ENCODE results near the gene SULT1B1. TPM values are rescaled to one million over a fixed set of nuclear protein-coding genes. Genes with fewer than 3 reads are reported as not detected.

Gene SULT1B1
- total RNA-seq, 1 experiment from 2014 or later, result 0.04 TPM

DNA sequence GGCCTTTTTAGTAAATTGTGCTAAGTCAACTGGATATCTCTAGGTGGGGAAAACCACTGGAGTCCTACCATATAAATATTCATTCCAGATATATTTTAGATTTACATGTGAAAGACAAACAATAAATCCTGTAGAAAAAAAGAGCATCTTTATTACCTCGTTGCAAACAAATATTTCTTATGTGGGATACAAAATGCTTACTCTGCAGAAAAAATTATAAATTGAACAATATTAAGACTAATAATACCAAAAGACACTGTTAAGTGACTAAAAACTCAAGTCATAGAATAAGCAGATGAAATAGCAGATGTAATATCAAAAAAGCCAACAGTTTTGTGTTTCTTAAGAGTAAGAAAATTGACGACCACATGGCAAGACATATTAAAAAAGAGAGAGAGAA, 43.8 kb downstream of the SULT1B1 start (continued):
- TF ChIP-seq, protein P1, sequence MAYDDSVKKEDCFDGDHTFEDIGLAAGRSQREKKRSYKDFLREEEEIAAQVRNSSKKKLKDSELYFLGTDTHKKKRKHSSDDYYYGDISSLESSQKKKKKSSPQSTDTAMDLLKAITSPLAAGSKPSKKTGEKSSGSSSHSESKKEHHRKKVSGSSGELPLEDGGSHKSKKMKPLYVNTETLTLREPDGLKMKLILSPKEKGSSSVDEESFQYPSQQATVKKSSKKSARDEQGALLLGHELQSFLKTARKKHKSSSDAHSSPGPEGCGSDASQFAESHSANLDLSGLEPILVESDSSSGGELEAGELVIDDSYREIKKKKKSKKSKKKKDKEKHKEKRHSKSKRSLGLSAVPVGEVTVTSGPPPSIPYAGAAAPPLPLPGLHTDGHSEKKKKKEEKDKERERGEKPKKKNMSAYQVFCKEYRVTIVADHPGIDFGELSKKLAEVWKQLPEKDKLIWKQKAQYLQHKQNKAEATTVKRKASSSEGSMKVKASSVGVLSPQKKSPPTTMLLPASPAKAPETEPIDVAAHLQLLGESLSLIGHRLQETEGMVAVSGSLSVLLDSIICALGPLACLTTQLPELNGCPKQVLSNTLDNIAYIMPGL (CRISPR knock-in tag; IDR thresholded peaks at IDR 0.05), result no peak
- TF ChIP-seq IRF2 (CRISPR knock-in tag; IDR thresholded peaks at IDR 0.05; ENCODE audit: borderline replicate concordance, low read depth) (no peak), CBFB (CRISPR knock-in tag; IDR thresholded peaks at IDR 0.05; ENCODE audit: low read depth) (no peak)
- TF ChIP-seq, protein P2, sequence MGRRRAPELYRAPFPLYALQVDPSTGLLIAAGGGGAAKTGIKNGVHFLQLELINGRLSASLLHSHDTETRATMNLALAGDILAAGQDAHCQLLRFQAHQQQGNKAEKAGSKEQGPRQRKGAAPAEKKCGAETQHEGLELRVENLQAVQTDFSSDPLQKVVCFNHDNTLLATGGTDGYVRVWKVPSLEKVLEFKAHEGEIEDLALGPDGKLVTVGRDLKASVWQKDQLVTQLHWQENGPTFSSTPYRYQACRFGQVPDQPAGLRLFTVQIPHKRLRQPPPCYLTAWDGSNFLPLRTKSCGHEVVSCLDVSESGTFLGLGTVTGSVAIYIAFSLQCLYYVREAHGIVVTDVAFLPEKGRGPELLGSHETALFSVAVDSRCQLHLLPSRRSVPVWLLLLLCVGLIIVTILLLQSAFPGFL (CRISPR knock-in tag; IDR thresholded peaks at IDR 0.05; ENCODE audit: borderline replicate concordance), result no peak
- TF ChIP-seq, protein P3, sequence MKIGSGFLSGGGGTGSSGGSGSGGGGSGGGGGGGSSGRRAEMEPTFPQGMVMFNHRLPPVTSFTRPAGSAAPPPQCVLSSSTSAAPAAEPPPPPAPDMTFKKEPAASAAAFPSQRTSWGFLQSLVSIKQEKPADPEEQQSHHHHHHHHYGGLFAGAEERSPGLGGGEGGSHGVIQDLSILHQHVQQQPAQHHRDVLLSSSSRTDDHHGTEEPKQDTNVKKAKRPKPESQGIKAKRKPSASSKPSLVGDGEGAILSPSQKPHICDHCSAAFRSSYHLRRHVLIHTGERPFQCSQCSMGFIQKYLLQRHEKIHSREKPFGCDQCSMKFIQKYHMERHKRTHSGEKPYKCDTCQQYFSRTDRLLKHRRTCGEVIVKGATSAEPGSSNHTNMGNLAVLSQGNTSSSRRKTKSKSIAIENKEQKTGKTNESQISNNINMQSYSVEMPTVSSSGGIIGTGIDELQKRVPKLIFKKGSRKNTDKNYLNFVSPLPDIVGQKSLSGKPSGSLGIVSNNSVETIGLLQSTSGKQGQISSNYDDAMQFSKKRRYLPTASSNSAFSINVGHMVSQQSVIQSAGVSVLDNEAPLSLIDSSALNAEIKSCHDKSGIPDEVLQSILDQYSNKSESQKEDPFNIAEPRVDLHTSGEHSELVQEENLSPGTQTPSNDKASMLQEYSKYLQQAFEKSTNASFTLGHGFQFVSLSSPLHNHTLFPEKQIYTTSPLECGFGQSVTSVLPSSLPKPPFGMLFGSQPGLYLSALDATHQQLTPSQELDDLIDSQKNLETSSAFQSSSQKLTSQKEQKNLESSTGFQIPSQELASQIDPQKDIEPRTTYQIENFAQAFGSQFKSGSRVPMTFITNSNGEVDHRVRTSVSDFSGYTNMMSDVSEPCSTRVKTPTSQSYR (CRISPR knock-in tag; IDR thresholded peaks at IDR 0.05), result no peak
- TF ChIP-seq, protein P4, sequence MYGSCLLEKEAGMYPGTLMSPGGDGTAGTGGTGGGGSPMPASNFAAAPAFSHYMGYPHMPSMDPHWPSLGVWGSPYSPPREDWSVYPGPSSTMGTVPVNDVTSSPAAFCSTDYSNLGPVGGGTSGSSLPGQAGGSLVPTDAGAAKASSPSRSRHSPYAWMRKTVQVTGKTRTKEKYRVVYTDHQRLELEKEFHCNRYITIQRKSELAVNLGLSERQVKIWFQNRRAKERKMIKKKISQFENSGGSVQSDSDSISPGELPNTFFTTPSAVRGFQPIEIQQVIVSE (CRISPR knock-in tag; IDR thresholded peaks at IDR 0.05; ENCODE audit: borderline replicate concordance), result no peak
- TF ChIP-seq, protein P5, sequence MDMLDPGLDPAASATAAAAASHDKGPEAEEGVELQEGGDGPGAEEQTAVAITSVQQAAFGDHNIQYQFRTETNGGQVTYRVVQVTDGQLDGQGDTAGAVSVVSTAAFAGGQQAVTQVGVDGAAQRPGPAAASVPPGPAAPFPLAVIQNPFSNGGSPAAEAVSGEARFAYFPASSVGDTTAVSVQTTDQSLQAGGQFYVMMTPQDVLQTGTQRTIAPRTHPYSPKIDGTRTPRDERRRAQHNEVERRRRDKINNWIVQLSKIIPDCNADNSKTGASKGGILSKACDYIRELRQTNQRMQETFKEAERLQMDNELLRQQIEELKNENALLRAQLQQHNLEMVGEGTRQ (CRISPR knock-in tag; IDR thresholded peaks at IDR 0.05), result no peak

DNA sequence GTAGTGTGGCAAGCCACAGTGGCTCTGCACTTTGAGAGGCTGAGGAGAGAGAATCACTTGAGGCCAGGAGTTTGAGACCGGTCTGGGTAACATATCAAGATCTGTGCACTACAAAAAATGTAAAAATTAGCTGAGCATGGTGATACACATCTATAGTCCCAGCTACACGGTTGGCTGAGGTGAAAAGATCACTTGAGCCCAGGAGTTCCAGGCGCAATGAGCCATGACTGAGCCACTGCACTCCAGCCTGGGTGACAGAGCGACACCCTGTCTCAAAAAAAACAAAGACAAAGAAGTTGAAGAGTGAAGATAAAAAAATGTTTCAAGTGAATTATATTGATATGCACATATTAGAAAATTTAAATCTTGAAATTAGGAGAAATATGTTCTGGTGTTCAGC, 46.3 kb downstream of the SULT1B1 start:
- H3K4me3 Mint-ChIP-seq, result no peak overlapping the region
- H3K36me3 Mint-ChIP-seq, result peaks cover 16% of the 10 kb centered on the region
- peaks cover 28% of the 10 kb centered on the region for H3K9me3 Mint-ChIP-seq
- no peak for ATAC-seq
- POLR2A ChIA-PET, result no interaction called here
- H3K27ac Mint-ChIP-seq, result no peak overlapping the region
- CTCF ChIA-PET, result no interaction called here
- H3K4me1 Mint-ChIP-seq, result peaks cover 11% of the 10 kb centered on the region
- H3K27me3 Mint-ChIP-seq (ENCODE audit: low read depth), result no peaks in the 10 kb centered on the region
- DNase-seq (ENCODE audit: low spot score), result no peak
- TF ChIP-seq, protein P6, sequence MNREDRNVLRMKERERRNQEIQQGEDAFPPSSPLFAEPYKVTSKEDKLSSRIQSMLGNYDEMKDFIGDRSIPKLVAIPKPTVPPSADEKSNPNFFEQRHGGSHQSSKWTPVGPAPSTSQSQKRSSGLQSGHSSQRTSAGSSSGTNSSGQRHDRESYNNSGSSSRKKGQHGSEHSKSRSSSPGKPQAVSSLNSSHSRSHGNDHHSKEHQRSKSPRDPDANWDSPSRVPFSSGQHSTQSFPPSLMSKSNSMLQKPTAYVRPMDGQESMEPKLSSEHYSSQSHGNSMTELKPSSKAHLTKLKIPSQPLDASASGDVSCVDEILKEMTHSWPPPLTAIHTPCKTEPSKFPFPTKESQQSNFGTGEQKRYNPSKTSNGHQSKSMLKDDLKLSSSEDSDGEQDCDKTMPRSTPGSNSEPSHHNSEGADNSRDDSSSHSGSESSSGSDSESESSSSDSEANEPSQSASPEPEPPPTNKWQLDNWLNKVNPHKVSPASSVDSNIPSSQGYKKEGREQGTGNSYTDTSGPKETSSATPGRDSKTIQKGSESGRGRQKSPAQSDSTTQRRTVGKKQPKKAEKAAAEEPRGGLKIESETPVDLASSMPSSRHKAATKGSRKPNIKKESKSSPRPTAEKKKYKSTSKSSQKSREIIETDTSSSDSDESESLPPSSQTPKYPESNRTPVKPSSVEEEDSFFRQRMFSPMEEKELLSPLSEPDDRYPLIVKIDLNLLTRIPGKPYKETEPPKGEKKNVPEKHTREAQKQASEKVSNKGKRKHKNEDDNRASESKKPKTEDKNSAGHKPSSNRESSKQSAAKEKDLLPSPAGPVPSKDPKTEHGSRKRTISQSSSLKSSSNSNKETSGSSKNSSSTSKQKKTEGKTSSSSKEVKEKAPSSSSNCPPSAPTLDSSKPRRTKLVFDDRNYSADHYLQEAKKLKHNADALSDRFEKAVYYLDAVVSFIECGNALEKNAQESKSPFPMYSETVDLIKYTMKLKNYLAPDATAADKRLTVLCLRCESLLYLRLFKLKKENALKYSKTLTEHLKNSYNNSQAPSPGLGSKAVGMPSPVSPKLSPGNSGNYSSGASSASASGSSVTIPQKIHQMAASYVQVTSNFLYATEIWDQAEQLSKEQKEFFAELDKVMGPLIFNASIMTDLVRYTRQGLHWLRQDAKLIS (CRISPR knock-in tag; IDR thresholded peaks at IDR 0.05; ENCODE audit: borderline replicate concordance), result no peak
- TF ChIP-seq, protein P3 (CRISPR knock-in tag; IDR thresholded peaks at IDR 0.05), result no peak
- TF ChIP-seq TCF7 (CRISPR knock-in tag; IDR thresholded peaks at IDR 0.05; ENCODE audit: low read depth) (no peak), GRHL2 (CRISPR knock-in tag; IDR thresholded peaks at IDR 0.05; ENCODE audit: insufficient replicate concordance, severe bottlenecking) (no peak), ZNF423 (CRISPR knock-in tag; IDR thresholded peaks at IDR 0.05) (no peak), NFE2L1 (CRISPR knock-in tag; IDR thresholded peaks at IDR 0.05) (no peak), NFYB (CRISPR knock-in tag; conservative IDR thresholded peaks at IDR 0.05; ENCODE audit: low read depth) (no peak), CREM (CRISPR knock-in tag; IDR thresholded peaks at IDR 0.05) (no peak), ETV6 (CRISPR knock-in tag; IDR thresholded peaks at IDR 0.05) (no peak), OVOL2 (CRISPR knock-in tag; IDR thresholded peaks at IDR 0.05; ENCODE audit: borderline replicate concordance) (no peak), FOXJ3 (CRISPR knock-in tag; IDR thresholded peaks at IDR 0.05; ENCODE audit: borderline replicate concordance) (no peak), PRRX2 (CRISPR knock-in tag; IDR thresholded peaks at IDR 0.05) (no peak)
- TF ChIP-seq, protein P7, sequence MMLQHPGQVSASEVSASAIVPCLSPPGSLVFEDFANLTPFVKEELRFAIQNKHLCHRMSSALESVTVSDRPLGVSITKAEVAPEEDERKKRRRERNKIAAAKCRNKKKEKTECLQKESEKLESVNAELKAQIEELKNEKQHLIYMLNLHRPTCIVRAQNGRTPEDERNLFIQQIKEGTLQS (CRISPR knock-in tag; conservative IDR thresholded peaks at IDR 0.05), result no peak
- TF ChIP-seq, protein P8, sequence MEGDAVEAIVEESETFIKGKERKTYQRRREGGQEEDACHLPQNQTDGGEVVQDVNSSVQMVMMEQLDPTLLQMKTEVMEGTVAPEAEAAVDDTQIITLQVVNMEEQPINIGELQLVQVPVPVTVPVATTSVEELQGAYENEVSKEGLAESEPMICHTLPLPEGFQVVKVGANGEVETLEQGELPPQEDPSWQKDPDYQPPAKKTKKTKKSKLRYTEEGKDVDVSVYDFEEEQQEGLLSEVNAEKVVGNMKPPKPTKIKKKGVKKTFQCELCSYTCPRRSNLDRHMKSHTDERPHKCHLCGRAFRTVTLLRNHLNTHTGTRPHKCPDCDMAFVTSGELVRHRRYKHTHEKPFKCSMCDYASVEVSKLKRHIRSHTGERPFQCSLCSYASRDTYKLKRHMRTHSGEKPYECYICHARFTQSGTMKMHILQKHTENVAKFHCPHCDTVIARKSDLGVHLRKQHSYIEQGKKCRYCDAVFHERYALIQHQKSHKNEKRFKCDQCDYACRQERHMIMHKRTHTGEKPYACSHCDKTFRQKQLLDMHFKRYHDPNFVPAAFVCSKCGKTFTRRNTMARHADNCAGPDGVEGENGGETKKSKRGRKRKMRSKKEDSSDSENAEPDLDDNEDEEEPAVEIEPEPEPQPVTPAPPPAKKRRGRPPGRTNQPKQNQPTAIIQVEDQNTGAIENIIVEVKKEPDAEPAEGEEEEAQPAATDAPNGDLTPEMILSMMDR (IDR thresholded peaks at IDR 0.05), result no peak

All from WTC11 (cell line).